ENCODE measurements around the gene LONRF2. TPM values are rescaled to one million over a fixed set of nuclear protein-coding genes. Genes with fewer than 3 reads are reported as not detected.

Gene LONRF2
- total RNA-seq, 1 experiment from 2014 or later, result 1.6 TPM

DNA sequence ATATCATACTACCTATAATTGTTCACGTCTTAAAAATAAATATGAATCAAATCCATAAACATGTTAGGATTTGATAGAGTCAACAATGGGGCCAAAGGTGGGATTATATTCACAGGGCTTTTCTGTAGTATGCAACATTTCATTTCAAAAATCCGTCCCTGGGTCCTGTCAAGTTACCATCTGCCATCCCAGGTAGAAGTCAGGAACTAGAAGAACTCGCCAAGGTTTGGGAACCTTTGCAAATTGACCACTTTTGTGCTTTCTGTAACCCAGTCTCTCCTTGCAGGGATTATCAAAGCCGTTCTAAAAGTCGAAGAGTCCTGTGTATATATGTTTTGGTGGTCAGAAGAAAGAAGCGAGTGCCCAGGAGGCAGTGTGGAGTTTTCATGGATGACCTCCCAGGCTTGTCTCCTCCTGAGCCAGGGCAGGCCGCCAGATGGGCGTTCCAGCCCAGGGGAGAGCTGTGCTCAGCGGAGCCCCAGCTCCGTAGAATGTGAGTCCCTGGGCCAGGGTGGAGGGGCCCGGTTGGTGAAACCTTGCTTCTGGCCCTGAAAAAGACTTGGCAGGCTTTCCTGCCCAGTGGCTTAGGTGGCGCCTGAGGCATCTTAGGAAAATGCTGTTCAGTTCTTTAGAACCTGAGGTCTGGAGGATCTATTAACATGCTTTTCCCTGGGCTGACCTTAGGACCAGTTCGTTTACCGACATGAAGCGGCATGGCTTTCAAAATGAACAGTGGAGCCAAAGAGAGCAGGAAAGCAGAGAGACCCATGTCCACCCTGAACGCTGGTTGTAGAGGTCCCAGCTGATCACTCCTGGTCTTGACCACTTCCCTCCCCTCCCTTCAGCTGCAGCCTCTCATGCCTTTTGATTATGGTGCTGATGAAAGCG, 69.2 kb downstream of the LONRF2 start:
- H3K4me2 ChIP-seq (ENCODE audit: low read length), result no peak overlapping the region
- intact Hi-C loops (cut with micrococcal nuclease), result no loop called here
- no TSS peak for BruUV-seq (replicated peaks)
- H3K79me2 ChIP-seq (ENCODE audit: insufficient read depth, low read length), result no peaks in the 10 kb centered on the region
- H3K27me3 ChIP-seq (ENCODE audit: insufficient read depth, low read length), result no peaks in the 10 kb centered on the region
- no peak for ATAC-seq
- ChIA-PET POLR2A (no interaction called here), RAD21 (ENCODE audit: low non-redundant PET in 1 of 2, low total read pairs in 2 of 2, uncharacterized antibody in 2 of 2, unreplicated experiment in 2 of 2) (no interaction called here), CTCF (no interaction called here)
- H3K4me3 ChIP-seq (replicated peaks in 1 of 2; ENCODE audit: low read depth in 1 of 2, low read length in 2 of 2), result no peak overlapping the region
- TF ChIP-seq ZNF274 (IDR thresholded peaks at IDR 0.05; ENCODE audit: low read depth, low read length), result no peak
- TF ChIP-seq RAD21 (IDR thresholded peaks at IDR 0.05; ENCODE audit: low read depth), result no peak
- TF ChIP-seq, protein P1, sequence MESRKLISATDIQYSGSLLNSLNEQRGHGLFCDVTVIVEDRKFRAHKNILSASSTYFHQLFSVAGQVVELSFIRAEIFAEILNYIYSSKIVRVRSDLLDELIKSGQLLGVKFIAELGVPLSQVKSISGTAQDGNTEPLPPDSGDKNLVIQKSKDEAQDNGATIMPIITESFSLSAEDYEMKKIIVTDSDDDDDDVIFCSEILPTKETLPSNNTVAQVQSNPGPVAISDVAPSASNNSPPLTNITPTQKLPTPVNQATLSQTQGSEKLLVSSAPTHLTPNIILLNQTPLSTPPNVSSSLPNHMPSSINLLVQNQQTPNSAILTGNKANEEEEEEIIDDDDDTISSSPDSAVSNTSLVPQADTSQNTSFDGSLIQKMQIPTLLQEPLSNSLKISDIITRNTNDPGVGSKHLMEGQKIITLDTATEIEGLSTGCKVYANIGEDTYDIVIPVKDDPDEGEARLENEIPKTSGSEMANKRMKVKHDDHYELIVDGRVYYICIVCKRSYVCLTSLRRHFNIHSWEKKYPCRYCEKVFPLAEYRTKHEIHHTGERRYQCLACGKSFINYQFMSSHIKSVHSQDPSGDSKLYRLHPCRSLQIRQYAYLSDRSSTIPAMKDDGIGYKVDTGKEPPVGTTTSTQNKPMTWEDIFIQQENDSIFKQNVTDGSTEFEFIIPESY (IDR thresholded peaks at IDR 0.05; ENCODE audit: extremely low read depth, insufficient replicate concordance, low read length), result no peak
- TF ChIP-seq EGR1 (IDR thresholded peaks at IDR 0.05; ENCODE audit: low read depth), result no peak
- TF ChIP-seq ELF1 (IDR thresholded peaks at IDR 0.05; ENCODE audit: borderline replicate concordance, low read depth), result no peak
- H3K9me3 ChIP-seq (ENCODE audit: control insufficient read depth in 1 of 2, insufficient read depth in 1 of 2, low read depth in 1 of 2, low read length in 2 of 2), result no peaks in the 10 kb centered on the region
- no peak overlapping the region for H3K9ac ChIP-seq (ENCODE audit: low read length)
- no peaks in the 10 kb centered on the region for H4K20me1 ChIP-seq (ENCODE audit: insufficient read depth)
- no peaks in the 10 kb centered on the region for H3K9me2 ChIP-seq (ENCODE audit: insufficient read depth)
- no peak for DNase-seq (ENCODE audit: low read depth, low spot score)
- no peak overlapping the region for H2AFZ ChIP-seq (ENCODE audit: low read depth, low read length, poor library complexity, severe bottlenecking)
- no peaks in the 10 kb centered on the region for H3K4me1 ChIP-seq (ENCODE audit: control insufficient read depth in 1 of 2, insufficient read depth in 2 of 2, low read length in 2 of 2)
- H3K27ac ChIP-seq (ENCODE audit: low read depth, low read length), result no peak overlapping the region
- H3K36me3 ChIP-seq (ENCODE audit: control insufficient read depth in 1 of 2, insufficient read depth in 2 of 2, low read length in 2 of 2), result no peaks in the 10 kb centered on the region

DNA sequence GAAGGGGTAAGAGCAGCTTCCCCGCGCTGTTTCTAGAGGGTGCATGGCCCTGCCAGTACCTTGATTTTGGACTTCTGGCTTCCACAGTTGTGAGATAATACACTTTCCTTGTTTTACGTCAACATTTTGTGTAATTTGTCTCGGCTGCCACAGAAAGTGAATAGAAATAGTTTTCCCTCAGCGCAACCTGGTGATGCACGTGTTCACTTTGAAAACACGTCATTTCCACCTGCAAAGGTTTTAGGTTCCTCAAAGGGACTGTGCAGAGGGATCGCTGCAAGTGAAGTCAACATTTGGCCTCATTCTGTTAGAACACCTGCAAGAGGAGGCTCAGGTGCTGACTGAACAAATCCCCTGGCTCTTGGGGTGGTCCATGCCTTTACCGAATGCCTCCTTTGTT, 71.7 kb downstream of the LONRF2 start:
- H3K27ac ChIP-seq (ENCODE audit: low read depth, low read length), result no peak overlapping the region
- no TSS peak for BruUV-seq (replicated peaks)
- H3K4me2 ChIP-seq (ENCODE audit: low read length), result no peak overlapping the region
- no peak overlapping the region for H3K4me3 ChIP-seq (replicated peaks in 1 of 2; ENCODE audit: low read depth in 1 of 2, low read length in 2 of 2)
- H3K79me2 ChIP-seq (ENCODE audit: insufficient read depth, low read length), result no peaks in the 10 kb centered on the region
- H3K27me3 ChIP-seq (ENCODE audit: insufficient read depth, low read length), result no peaks in the 10 kb centered on the region
- DNase-seq (ENCODE audit: low read depth, low spot score), result no peak
- H3K9me3 ChIP-seq (ENCODE audit: control insufficient read depth in 1 of 2, insufficient read depth in 1 of 2, low read depth in 1 of 2, low read length in 2 of 2), result no peaks in the 10 kb centered on the region
- intact Hi-C loops (cut with micrococcal nuclease), result no loop called here
- ChIA-PET CTCF (no interaction called here), POLR2A (no interaction called here), RAD21 (ENCODE audit: low non-redundant PET in 1 of 2, low total read pairs in 2 of 2, uncharacterized antibody in 2 of 2, unreplicated experiment in 2 of 2) (no interaction called here)
- H3K4me1 ChIP-seq (ENCODE audit: control insufficient read depth in 1 of 2, insufficient read depth in 2 of 2, low read length in 2 of 2), result no peaks in the 10 kb centered on the region
- H4K20me1 ChIP-seq (ENCODE audit: insufficient read depth), result no peaks in the 10 kb centered on the region
- H3K9me2 ChIP-seq (ENCODE audit: insufficient read depth), result no peaks in the 10 kb centered on the region
- H3K36me3 ChIP-seq (ENCODE audit: control insufficient read depth in 1 of 2, insufficient read depth in 2 of 2, low read length in 2 of 2), result no peaks in the 10 kb centered on the region
- no peak overlapping the region for H3K9ac ChIP-seq (ENCODE audit: low read length)
- no peak overlapping the region for H2AFZ ChIP-seq (ENCODE audit: low read depth, low read length, poor library complexity, severe bottlenecking)
- ATAC-seq, result no peak
- TF ChIP-seq SRF (IDR thresholded peaks at IDR 0.05; ENCODE audit: low read depth) (no peak), SP1 (IDR thresholded peaks at IDR 0.05; ENCODE audit: low read depth) (no peak), CEBPB (IDR thresholded peaks at IDR 0.05; ENCODE audit: low read depth) (no peak), POLR2A (IDR thresholded peaks at IDR 0.05; ENCODE audit: borderline replicate concordance, extremely low read depth, insufficient read depth, insufficient read length) (no peak), TCF7L2 (IDR thresholded peaks at IDR 0.05; ENCODE audit: borderline replicate concordance, extremely low read depth, insufficient read depth, insufficient read length) (no peak)
- TF ChIP-seq, protein P2, sequence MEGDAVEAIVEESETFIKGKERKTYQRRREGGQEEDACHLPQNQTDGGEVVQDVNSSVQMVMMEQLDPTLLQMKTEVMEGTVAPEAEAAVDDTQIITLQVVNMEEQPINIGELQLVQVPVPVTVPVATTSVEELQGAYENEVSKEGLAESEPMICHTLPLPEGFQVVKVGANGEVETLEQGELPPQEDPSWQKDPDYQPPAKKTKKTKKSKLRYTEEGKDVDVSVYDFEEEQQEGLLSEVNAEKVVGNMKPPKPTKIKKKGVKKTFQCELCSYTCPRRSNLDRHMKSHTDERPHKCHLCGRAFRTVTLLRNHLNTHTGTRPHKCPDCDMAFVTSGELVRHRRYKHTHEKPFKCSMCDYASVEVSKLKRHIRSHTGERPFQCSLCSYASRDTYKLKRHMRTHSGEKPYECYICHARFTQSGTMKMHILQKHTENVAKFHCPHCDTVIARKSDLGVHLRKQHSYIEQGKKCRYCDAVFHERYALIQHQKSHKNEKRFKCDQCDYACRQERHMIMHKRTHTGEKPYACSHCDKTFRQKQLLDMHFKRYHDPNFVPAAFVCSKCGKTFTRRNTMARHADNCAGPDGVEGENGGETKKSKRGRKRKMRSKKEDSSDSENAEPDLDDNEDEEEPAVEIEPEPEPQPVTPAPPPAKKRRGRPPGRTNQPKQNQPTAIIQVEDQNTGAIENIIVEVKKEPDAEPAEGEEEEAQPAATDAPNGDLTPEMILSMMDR (IDR thresholded peaks at IDR 0.05 in 2 of 3, conservative IDR thresholded peaks at IDR 0.05 in 1 of 3; ENCODE audit: borderline replicate concordance in 1 of 3, insufficient read depth in 1 of 3, low read depth in 2 of 3, low read length in 2 of 3), result no peak
- TF ChIP-seq, protein P3, sequence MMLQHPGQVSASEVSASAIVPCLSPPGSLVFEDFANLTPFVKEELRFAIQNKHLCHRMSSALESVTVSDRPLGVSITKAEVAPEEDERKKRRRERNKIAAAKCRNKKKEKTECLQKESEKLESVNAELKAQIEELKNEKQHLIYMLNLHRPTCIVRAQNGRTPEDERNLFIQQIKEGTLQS (IDR thresholded peaks at IDR 0.05), result no peak

Measured in HCT116 (cell line).